Raji (cell line): ENCODE data around the gene RUVBL2.

ENCODE experiments used
- POLR2A ChIP-seq: IDR thresholded peaks from 2 replicates; pipeline ENCODE4 v1.6.1; 2011; ENCODE audit warnings: low read depth, low read length, control low read depth; ENCODE audit not compliant: insufficient read depth

RUVBL2 gene

DNA sequence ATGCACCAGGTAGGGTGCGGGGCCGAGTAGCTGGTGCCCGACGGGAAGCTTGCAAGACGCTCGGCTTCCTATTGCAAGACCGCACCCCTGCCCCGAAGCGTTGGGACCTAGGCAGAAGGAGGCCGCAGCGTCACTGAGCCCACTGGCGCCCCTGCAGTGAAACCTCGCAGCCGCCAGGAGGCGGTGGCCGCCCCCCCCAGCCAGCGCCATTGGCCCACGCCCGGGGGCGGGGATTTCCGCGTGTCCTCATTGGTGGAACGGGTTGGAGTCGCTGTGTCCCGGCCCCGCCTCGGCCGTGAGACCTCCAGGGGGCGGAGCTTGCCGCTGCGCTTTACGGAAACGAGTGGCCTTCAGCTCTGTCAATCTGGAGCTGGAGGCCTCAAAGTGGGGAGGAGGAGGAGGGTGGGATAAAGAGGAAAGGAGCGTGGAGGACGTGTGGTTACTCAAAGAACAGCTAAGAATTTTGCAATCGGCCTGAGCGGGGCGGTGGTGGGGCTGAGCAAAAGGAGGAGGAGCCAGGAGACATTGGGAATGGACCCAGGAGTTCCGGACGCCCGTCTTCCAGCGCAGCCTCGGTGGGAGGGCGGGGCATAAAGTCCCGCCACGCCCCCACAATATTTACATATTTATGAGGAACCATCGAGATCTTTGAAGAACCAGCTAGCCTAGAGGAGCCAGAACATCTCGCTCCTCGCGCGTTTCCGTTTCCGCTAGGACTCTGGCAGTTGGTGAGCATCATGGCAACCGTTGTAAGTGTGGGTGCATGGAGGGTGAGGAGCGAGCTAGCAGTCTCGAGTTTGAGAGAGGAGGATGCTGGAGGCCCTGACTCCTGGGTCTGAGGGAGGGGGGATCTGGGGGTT lies at the start of gene RUVBL2, which contains the start of gene GYS1:
Gene RUVBL2, plus strand, starts transcription at position 713 of the 860 bp plus-strand sequence. Its CDS starts 25 bp downstream, at position 738.
Gene GYS1, minus strand, starts transcription at position 135 of the 860 bp plus-strand sequence. CDS start 197 bp downstream, outside the sequence.
- peak; percentile 98 for TF ChIP-seq POLR2A

DNA sequence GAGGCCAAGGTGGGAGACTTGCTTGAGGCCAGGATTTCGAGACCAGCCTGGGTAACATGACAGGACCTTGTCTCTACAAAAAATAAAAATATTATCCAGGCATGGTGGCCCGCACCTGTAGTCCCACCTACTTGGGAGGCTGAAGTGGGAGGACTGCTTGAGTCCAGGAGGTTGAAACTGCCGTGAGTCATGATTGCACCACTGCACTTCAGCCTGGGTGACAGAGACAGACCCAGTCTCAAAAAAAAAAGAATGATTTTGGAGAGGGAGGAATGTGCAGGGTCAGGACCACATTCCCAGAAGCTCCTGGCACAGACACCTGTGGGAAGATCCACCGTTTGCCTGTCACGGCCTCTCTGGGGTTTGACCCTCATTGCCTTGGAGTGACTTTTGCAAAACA lies 48.3 kb upstream of the RUVBL2 start:
- TF ChIP-seq POLR2A: no peak

DNA sequence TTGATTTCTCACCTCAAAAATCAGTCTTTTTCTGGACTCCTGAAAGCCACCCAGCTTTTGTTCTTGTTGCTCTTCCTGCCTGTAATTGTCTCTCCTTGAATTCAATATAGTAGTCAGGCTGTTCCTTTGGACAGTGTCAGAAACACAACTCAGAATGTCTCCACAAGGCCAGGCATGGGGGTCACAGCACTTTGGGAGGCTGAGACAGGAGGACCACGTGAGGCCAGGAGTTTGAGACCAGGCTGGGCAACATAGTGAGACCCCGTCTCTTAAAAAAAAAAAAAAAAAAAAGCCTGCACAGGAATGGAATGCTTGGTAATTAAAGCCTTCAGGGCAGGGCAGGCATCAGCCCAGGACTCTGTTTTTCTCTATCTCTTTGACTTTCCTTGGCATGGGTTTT lies 47.9 kb upstream of the RUVBL2 start:
- no peak for TF ChIP-seq POLR2A

DNA sequence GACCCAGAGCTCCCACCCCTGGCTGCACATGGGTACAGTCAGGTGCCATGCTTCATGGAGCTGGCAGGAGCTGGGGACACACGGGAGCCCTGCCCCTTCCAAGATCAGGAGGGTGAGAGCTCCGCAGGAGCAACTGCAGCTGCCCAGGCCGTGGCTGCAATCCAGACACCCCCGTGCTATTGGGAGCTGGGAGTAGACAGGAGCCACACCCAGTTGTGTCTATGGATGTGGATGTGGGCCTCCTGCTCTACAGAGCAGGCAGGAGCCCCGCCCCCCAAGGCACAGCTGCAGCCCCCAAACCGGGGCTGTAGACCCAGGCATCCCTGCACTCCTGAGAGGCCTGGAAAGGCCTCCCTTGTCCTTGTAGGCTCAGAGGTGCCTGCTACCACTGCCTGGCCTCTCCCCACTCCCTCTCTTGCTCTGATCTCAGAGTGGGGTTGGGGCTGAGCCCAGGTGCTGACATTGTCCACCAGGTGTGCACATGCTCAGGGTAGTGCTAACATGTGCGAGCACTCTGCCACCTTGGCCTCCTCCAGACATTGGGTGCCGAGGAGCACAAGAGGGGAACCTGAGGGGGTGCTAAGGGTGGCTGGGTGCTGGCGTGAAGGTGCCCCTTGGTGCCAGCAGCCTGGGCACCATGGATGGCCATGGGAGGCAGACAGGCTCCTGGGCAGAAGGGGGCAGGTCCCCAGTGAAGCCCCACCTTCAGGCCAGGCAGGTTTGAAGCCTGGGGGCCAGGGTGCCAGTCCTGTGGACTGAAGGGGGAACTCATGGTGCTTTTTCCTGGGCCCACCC lies 47.0 kb upstream of the RUVBL2 start:
- no peak for TF ChIP-seq POLR2A

DNA sequence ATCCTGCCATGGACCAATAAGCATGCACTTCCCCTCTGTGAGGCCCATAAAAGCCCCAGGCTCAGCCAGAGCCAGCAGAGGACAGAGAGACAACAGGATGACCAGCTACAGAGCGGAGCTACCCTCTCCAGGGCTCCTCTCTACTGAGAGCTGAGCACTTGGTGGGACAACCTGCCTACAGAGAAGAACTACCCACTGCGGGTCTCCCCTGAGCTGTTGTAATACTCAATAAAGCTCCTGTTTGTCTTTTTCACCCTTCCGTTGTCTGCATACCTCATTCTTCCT lies 46.5 kb upstream of the RUVBL2 start:
- TF ChIP-seq POLR2A: no peak

DNA sequence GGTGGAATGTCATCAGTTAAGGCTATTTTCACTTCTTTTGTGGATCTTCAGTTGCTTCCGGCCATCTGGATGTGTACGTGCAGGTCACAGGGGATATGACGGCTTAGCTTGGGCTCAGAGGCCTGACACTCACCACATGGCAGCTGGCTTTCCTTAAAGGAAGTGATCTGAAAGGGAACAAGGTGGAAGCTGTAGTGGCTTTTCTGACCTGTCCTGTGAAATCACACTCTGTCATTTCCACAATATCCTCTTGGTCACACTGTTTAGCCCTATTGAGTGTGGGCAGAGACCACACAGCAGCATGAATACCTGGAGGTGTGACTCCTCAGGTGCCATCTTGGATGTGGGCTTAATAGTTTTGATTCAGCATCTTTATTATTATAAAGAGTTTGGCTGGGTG lies 43.5 kb upstream of the RUVBL2 start:
- TF ChIP-seq POLR2A: no peak

DNA sequence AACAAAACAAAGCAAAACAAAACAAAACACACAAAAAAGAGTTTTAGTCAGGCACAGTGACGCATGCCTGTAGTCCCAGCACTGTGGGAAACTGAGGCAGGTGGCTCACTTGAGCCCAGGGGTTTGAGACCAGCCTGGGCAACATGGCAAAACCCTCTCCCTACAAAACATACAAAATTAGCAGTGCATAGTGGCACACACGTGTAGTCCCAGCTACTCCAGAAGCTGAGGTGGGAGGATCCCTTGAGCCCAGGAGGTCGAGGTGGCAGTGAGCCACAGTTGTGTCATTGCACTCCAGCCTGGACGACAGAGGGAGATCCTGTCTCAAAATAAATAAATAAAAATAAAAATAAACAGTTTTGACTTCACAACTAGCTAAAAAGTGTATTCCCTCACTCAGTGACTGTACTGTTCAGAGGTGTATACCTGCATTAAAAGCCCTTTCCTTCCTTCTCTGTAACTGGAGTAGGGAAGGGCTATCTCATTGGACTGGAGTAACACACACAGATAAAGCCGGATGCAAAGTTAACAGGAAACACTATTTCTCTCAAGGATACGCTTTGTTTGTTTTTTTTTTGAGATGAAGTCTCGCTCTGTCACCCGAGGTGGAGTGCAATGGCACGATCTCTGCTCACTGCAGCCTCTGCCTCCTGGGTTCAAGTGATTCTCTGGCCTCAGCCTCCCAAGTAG lies 42.7 kb upstream of the RUVBL2 start:
- TF ChIP-seq POLR2A: no peak

GRCh38 chr19:48953141-48953540 lies 40.5 kb upstream of the RUVBL2 start:
- TF ChIP-seq POLR2A: no peak

DNA sequence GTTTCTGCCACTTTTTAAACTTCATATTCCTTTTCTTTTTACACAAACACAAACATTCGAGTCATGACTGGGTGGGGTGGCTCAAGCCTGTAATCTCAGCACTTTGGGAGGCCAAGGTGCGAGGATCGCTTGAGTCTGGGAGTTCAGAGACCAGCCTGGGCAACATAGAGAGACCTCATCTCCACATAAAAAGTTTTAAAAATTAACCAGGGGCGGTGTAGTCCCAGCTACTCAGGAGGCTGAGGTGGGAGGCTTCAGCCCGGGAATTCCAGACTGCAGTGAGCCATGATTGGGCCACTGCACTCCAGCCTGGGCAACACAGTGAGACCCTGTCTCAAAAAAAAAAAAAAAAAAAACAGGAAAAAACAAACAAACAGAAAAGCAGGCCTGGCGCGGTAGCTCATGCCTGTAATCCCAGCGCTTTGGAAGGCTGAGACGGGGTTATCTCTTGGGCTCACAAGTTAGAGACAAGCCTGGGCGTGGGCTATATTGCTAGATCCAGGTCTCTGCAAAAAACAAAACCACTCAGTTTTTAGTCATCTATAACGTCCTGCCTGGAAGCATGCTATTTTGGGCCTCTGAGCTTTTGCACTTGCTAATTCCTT lies 39.6 kb upstream of the RUVBL2 start:
- no peak for TF ChIP-seq POLR2A

- TF ChIP-seq POLR2A: peak; percentile 88
Observed at GRCh38 chr19:48954595-48955307, 38.9 kb upstream of the RUVBL2 start, which contains the start of gene BAX. TSS of gene BAX (plus strand) at chr19:48954875. CDS start at chr19:48954929, 54 bp downstream.

DNA sequence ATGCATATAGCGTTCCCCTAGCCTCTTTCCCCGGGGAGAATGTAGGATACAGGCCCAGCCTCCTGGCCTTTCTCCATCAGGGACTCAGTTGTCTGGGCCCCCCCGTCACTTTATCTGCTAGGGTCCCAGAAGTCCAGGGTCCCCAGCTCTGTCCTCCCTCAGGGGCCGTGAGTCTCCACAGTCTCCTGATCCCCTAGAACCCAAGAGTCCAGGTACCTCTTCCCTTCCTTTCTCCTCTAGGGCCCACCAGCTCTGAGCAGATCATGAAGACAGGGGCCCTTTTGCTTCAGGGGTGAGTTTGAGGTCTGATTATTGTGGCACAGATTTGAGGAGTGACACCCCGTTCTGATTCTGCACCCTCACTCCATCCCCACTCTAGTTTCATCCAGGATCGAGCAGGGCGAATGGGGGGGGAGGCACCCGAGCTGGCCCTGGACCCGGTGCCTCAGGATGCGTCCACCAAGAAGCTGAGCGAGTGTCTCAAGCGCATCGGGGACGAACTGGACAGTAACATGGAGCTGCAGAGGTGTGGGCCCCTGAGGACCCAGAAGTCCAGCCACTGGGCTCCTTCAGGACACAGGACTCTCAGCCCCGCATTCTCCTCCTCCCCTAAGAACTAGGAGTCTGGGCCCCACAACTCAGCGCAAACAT lies 38.3 kb upstream of the RUVBL2 start:
- TF ChIP-seq POLR2A: no peak

- TF ChIP-seq POLR2A: no peak
Observed at GRCh38 chr19:48958006-48958405, 35.7 kb upstream of the RUVBL2 start.

DNA sequence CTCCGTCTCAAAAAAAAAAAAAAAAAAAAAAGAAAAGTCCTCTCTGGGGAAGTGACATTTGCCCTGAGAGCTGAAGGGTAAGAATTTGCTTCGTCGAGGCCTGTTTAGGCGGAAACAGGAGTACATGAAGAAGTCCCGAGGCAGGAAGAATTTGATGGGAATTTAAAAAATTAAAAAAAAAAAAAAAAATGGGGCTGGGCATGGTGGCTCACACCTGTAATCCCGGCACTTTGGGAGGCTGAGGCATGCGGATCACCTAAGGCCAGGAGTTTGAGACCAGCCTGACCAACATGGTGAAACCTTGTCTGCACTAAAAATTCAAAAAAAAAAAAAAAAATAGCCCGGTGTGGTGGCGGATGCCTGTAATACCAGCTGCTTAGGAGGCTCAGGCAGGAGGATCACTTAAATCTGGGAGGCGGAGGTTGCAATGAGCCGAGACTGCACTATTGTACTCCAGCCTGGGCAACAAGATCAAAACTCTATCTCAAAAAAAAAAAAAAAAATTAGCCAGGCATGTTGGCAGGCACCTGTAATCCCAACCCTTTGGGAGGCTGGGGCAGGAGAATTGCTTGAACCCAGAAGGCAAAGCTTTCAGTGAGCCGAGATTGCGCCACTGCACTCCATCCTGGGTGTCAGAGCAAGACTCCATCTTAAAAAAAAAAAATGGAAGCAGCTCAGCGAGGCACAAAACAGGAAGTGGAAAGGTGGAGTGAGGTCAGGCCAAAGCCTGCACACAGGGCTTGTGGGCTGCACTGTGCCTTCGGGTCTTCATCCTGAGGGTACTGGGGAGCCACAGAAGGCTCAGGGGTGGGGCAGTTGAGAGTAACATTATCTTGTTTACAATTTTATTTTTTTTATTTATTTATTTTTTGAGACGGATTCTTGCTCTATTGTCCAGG lies 34.1 kb upstream of the RUVBL2 start:
- 0 out of 2 replicates have a peak, but pooled peaks have one; percentile 3 for TF ChIP-seq POLR2A
